Renal cortex interstitium (tissue), 11 donors: ENCODE data around the gene TRERF1. TPM values are rescaled to one million over a fixed set of nuclear protein-coding genes. Genes with fewer than 3 reads are reported as not detected.

ENCODE experiments used
- DNase-seq, 11 donors: peaks; one replicate each; pipeline ENCODE4 v3.0.0-alpha.2; 2013; ENCODE audit warnings: low read depth in 9 of 11, low spot score in 4 of 11; ENCODE audit errors: extremely low read depth in 1 of 11
- polyA plus RNA-seq, 3 donors: library from polyadenylated mRNA; unstranded; fragments of 120-200 nt; gene quantifications; one replicate each; pipeline ENCODE4 v1.2.1, GENCODE V29; 2013; ENCODE audit not compliant: insufficient read length in 3 of 3

The TRERF1 gene
- polyA plus RNA-seq, 3 donors: 14.9 to 16.4 (median 15.9) TPM

DNA sequence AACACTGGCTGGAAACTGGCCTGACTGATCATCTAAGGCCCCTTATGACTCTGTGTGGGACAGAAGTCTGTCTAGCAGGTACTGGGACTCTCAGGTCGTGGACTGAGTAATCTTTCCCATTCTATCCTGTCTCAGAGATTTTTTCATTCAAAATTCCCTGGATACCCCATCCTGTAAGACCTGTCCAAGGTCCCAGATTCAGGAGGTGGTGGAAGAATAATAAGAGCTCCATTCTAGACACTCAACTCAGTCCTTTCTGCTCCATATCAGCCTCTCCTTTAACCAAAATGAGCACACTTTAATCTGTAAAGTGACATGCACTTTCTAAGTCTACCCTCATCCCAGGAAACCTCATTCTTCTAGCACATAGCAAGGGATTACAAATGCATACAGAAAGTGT lies 151.5 kb downstream of the TRERF1 start:
- DNase-seq: no peak

GRCh38 chr6:42297661-42298060 lies 154.1 kb downstream of the TRERF1 start:
- no peak for DNase-seq

DNA sequence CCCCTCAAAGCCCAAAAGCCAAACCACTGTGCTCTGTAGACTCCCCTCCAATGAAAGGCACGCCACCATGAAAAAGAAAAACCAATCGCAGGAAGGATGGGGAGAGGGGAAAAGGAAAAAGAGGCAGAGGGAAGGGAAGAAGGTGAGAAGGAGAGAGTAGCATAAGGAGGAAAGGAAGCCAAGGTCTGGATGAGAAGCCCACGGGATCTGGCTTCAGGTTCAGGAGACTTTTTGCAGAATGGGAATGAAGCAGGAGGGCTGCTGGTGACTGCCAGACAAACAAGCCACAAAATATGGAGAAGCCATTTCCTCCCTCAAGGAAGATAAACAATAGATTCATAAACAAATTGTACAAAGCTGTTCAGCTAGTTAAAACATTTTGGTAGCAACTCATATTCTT lies 155.1 kb downstream of the TRERF1 start:
- DNase-seq: no peak

- no peak for DNase-seq
Measured at GRCh38 chr6:42295677-42296076, 156.0 kb downstream of the TRERF1 start.

GRCh38 chr6:42295181-42295580 lies 156.5 kb downstream of the TRERF1 start:
- DNase-seq: no peak

GRCh38 chr6:42294759-42295158 lies 157.0 kb downstream of the TRERF1 start:
- no peak for DNase-seq

DNA sequence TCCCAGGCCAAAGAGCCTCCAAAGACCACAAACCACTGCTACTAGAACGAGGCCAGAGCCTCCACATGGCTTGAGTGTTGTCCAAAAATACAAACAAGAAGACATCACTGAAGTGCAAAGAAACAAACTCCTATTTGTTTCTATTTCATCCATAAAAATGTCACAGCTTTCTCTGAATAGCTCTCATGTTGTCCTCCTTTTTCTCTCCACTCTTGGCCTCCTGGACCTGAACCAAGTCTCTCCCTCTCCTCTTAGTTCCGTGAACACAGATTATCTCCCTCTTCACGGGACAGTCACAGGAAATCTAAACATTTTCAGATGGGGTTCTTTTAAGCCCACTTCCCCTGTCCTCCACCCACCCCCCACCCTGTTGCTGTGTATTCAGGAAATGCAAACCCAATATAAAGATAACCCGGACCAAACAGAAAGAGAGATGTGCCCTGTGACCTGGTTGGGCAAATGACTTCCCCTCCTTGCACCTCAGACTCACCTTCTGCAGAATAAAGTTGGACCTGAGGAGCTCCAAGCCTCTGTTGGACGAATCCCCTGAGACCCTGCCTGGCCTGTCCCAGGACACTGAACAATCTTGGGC lies 158.2 kb downstream of the TRERF1 start:
- no peak for DNase-seq

- DNase-seq: no peak
Measured at GRCh38 chr6:42292004-42292740, 159.6 kb downstream of the TRERF1 start.

GRCh38 chr6:42287756-42288155 lies 164.0 kb downstream of the TRERF1 start:
- DNase-seq: no peak

DNA sequence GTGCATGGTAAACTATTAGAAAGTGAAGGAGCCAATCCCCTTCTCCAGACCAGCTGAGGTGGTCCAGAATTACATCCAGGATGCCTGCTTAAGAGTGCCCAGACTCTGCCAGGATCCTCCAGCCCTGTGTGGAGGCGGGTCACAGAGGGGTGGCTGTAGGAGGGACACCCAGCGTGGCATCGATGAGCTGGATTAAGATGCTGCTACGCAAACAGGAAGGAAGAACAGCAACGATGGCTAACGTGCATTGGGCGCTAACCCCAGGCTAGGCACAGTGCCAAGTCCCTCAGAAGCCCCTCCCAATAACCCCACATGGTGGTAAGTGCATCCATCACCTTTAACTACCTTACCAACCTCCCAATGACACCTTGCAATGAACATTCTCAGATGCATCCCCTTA lies 170.2 kb downstream of the TRERF1 start:
- DNase-seq: no peak

DNA sequence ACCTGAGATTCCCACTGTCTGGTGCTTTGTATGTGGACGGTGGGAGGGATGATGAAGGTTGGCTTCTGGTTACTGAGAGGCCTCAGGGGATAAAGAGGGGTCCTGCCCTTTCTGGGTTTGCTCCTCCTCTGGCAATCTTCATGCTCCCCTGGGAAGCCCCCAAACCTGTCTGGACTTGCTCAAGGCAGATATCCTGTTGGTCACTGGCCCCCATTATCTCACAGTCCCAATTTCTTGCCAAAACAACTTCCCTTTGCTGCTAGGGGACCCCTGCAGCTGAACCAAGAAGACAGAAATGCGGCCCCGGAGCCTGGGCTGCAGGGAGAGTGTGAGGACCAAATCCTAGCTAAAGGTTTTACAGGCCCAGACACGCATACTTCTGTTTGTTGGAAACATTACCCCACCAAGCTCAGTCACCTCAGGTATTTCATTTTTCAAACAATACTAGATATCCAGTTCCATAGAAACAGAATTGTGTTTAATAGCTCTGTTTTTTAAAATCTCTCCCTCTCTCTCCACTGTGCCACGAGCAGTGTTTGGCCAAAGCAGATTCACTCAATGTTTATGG lies 170.7 kb downstream of the TRERF1 start:
- no peak for DNase-seq

GRCh38 chr6:42279966-42280629 lies 171.6 kb downstream of the TRERF1 start:
- no peak for DNase-seq

DNA sequence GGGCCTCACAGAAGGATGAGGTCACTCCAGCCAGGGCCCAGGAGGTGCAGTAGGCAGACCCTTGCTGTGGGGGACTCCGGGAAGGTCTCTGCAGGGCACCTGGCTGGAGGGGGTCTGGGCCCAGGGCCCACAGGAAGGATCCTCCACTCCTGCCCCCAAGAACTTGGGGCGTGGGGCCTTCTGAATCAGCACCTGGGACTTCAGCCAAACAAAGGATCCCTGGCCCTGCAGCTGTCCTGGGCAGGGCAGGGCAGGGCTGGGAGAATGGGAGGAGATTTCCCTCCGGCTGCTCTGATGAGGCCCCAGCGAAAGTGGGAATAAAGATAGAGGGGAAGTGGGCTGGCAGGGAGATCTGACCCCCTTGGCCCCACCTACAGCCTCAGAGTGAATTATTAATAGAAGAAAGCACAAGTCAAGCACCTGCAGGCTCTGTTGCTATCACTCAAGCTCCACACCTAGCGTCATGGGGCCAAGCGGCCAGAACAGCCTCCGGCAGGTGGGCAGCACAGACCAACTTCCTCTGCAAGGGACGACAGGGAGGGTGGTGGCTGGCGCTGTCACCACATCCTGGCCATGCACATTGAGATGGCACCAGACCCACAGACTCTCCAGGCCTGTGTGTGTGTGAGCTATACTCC lies 172.5 kb downstream of the TRERF1 start:
- DNase-seq: no peak

GRCh38 chr6:42278131-42278853 lies 173.4 kb downstream of the TRERF1 start:
- DNase-seq: no peak

- no peak for DNase-seq
Measured at GRCh38 chr6:42276034-42276890, 175.5 kb downstream of the TRERF1 start.

DNA sequence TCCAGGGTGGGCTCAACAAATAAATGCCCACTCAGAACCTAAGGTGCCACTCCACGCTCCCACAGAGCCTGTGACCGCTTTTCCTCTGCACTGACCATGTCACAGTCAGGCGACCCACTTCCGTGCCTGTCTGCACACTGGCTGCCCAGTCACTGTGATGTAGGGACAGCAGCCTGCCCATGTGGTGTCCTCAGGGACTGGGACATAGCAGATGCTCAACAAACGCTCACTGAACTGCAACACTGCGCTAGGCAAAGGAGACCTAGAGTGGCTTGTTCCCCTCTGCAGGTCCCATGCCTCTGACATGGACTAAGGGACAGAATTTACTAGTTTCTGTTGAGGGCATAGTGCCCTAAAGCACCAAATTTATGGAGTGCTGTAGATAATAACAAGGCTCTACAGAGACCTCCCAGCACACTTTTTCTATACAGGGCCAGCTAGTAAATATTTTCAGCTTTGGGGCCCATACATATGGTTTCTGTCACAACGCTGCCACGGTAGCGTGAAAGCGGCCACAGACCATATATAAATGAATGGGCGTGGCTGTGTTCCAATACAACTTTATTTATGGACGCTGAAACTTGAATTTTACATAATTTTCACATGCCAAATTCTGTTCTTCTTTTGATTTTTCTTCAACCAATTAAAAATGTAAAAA lies 176.2 kb downstream of the TRERF1 start:
- no peak for DNase-seq

- no peak for DNase-seq
Measured at GRCh38 chr6:42274898-42275297, 176.8 kb downstream of the TRERF1 start.
